Measurements from ENCODE around the gene PITPNM1.
"Not testable (repeated sequence)": the region's sequence is repeated elsewhere in the genome, so short reads cannot be mapped to it uniquely, and the experiment has no call there.

The PITPNM1 gene

GRCh38 chr11:67466367-67466766, 38.8 kb downstream of the PITPNM1 start:
- DNase-seq (ENCODE audit: low spot score), result no peak

GRCh38 chr11:67465530-67465929, 39.6 kb downstream of the PITPNM1 start:
- not testable (repeated sequence) for DNase-seq (ENCODE audit: low spot score)

GRCh38 chr11:67465189-67465510, 40.0 kb downstream of the PITPNM1 start:
- DNase-seq (ENCODE audit: low spot score), result no peak

GRCh38 chr11:67464411-67465188, 40.6 kb downstream of the PITPNM1 start:
- peak; percentile 100 for DNase-seq (ENCODE audit: low spot score)

- DNase-seq (ENCODE audit: low spot score), result no peak
Observed at GRCh38 chr11:67463680-67464410, 41.3 kb downstream of the PITPNM1 start.

- no peak for DNase-seq (ENCODE audit: low spot score)
Observed at GRCh38 chr11:67463186-67463585, 42.0 kb downstream of the PITPNM1 start.

- DNase-seq (ENCODE audit: low spot score), result no peak
Observed at GRCh38 chr11:67458266-67458665, 46.9 kb downstream of the PITPNM1 start.

- no peak for DNase-seq (ENCODE audit: low spot score)
Observed at GRCh38 chr11:67457453-67457852, 47.7 kb downstream of the PITPNM1 start.

- DNase-seq (ENCODE audit: low spot score), result no peak
Observed at GRCh38 chr11:67456068-67456705, 49.0 kb downstream of the PITPNM1 start.

- DNase-seq (ENCODE audit: low spot score), result no peak
Observed at GRCh38 chr11:67455054-67455453, 50.1 kb downstream of the PITPNM1 start, which contains the start of gene CABP4. TSS of gene CABP4 (plus strand) at chr11:67455354. CDS start at chr11:67455424, 70 bp downstream.

- no peak for DNase-seq (ENCODE audit: low spot score)
Observed at GRCh38 chr11:67453816-67454732, 51.1 kb downstream of the PITPNM1 start.

GRCh38 chr11:67452141-67452952, 52.8 kb downstream of the PITPNM1 start, which contains the start of gene GPR152:
TSS of gene GPR152 (minus strand) at chr11:67452729. CDS start at chr11:67452724, 5 bp downstream.
- no peak for DNase-seq (ENCODE audit: low spot score)

- DNase-seq (ENCODE audit: low spot score), result no peak
Observed at GRCh38 chr11:67451658-67451976, 53.5 kb downstream of the PITPNM1 start.

- DNase-seq (ENCODE audit: low spot score), result no peak
Observed at GRCh38 chr11:67450796-67451657, 54.1 kb downstream of the PITPNM1 start.

GRCh38 chr11:67449116-67449844, 55.9 kb downstream of the PITPNM1 start:
- DNase-seq (ENCODE audit: low spot score), result no peak

GRCh38 chr11:67448220-67448609, 56.9 kb downstream of the PITPNM1 start:
- no peak for DNase-seq (ENCODE audit: low spot score)

- no peak for DNase-seq (ENCODE audit: low spot score)
Observed at GRCh38 chr11:67445515-67445914, 59.6 kb downstream of the PITPNM1 start.

GRCh38 chr11:67442504-67443404, 62.4 kb downstream of the PITPNM1 start:
- no peak for DNase-seq (ENCODE audit: low spot score)

Measured in HuH-7.5 (cell line).